DOHH2 (cell line): ENCODE measurements around the gene EPHB3.

ENCODE experiments used
- H3F3A ChIP-seq: fragments of 200-600 bp; sonication (generic), shearing (Covaris generic); 2 replicates; pipeline ENCODE4 v1.6.0; 2016; ENCODE audit warnings: antibody characterized with exemption, mild to moderate bottlenecking; ENCODE audit not compliant: control insufficient read depth, insufficient read depth
- H3K27ac ChIP-seq: fragments of 200-600 bp; sonication (generic); 2 replicates; pipeline ENCODE4 v1.5.1; 2014; ENCODE audit warnings: low read depth, mild to moderate bottlenecking, low read length, moderate library complexity
- H3K27me3 ChIP-seq: fragments of 200-600 bp; sonication (generic); 2 replicates; pipeline ENCODE4 v1.6.1; 2014; ENCODE audit warnings: mild to moderate bottlenecking, low read length, mixed read lengths; ENCODE audit not compliant: control insufficient read depth
- H3K36me3 ChIP-seq: fragments of 200-600 bp; sonication (generic); 2 replicates; pipeline ENCODE4 v1.6.1; 2014; ENCODE audit warnings: mild to moderate bottlenecking, low read length, moderate library complexity, mixed read lengths; ENCODE audit not compliant: control insufficient read depth
- H3K4me1 ChIP-seq: fragments of 200-600 bp; sonication (generic); 2 replicates; pipeline ENCODE4 v1.6.1; 2014; ENCODE audit warnings: mild to moderate bottlenecking, low read length, mixed read lengths; ENCODE audit not compliant: control insufficient read depth
- H3K4me2 ChIP-seq: fragments of 200-600 bp; sonication (generic); 2 replicates; pipeline ENCODE4 v1.6.0; 2014; ENCODE audit warnings: mild to moderate bottlenecking, low read length, moderate library complexity
- H3K4me3 ChIP-seq: fragments of 200-600 bp; sonication (generic); 2 replicates; pipeline ENCODE4 v1.5.1; 2014; ENCODE audit warnings: mild to moderate bottlenecking, low read length, mixed read lengths
- H3K79me2 ChIP-seq: fragments of 200-600 bp; sonication (generic); 2 replicates; pipeline ENCODE4 v1.6.1; 2014; ENCODE audit warnings: mild to moderate bottlenecking, low read length, mixed read lengths; ENCODE audit not compliant: control insufficient read depth
- H3K9me2 ChIP-seq: fragments of 200-600 bp; sonication (generic); replicated peaks from 2 replicates; pipeline ENCODE4 v1.6.1; 2014; ENCODE audit warnings: mild to moderate bottlenecking, low read length, mixed read lengths; ENCODE audit not compliant: control insufficient read depth
- H3K9me3 ChIP-seq: fragments of 200-600 bp; sonication (generic); 2 replicates; pipeline ENCODE4 v1.6.1; 2014; ENCODE audit warnings: antibody characterized with exemption, low read length, mixed read lengths; ENCODE audit not compliant: control insufficient read depth, insufficient read depth
- H4K20me1 ChIP-seq: fragments of 200-600 bp; sonication (generic); 2 replicates; pipeline ENCODE4 v1.6.0; 2014; ENCODE audit warnings: low read depth, mild to moderate bottlenecking, antibody characterized with exemption, low read length, moderate library complexity; ENCODE audit not compliant: control insufficient read depth, insufficient read depth
- EZH2phosphoT487 ChIP-seq: fragments of 200-600 bp; sonication (generic); IDR thresholded peaks from 2 replicates; pipeline ENCODE4 v1.6.1; 2017; ENCODE audit warnings: borderline replicate concordance, mild to moderate bottlenecking, antibody characterized with exemption, low read length, moderate library complexity, mixed read lengths
- TF ChIP-seq, protein P1 (sequence below): fragments of 200-600 bp; sonication (generic); IDR thresholded peaks from one replicate; pipeline ENCODE4 v1.5.1; 2014; ENCODE audit warnings: antibody characterized with exemption, mild to moderate bottlenecking, low read depth, low read length; ENCODE audit not compliant: poor library complexity, severe bottlenecking

Gene EPHB3

DNA sequence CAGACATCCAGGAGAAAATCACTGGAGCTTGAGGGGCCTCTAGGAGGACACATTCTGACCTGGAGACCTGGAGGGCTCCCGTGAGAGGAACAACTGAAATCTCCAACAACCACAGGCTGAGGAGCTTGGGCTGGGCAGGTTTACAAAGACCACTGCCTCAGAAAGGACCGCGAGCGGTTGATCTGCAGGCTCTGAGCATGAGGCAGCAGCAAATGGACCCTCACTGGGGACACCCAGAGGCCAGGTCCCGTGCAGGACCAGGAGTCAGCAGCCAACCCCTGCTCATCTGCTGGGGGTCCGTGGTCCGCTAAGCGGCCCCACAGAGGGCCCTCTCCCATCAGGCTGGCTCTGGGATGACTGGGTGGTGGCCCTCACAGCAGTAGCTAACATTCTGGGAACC lies 10.5 kb upstream of the EPHB3 start:
- no peaks in the 10 kb centered on the region for H3K27me3 ChIP-seq
- H3K4me3 ChIP-seq: no peak overlapping the region
- no peaks in the 10 kb centered on the region for H3K36me3 ChIP-seq
- no peaks in the 10 kb centered on the region for H3F3A ChIP-seq
- no peaks in the 10 kb centered on the region for H3K9me2 ChIP-seq
- no peak overlapping the region for H3K27ac ChIP-seq
- H4K20me1 ChIP-seq: no peaks in the 10 kb centered on the region
- no peaks in the 10 kb centered on the region for H3K9me3 ChIP-seq
- no peak overlapping the region for H3K4me2 ChIP-seq
- TF ChIP-seq EZH2phosphoT487: no peak
- TF ChIP-seq, protein P1, sequence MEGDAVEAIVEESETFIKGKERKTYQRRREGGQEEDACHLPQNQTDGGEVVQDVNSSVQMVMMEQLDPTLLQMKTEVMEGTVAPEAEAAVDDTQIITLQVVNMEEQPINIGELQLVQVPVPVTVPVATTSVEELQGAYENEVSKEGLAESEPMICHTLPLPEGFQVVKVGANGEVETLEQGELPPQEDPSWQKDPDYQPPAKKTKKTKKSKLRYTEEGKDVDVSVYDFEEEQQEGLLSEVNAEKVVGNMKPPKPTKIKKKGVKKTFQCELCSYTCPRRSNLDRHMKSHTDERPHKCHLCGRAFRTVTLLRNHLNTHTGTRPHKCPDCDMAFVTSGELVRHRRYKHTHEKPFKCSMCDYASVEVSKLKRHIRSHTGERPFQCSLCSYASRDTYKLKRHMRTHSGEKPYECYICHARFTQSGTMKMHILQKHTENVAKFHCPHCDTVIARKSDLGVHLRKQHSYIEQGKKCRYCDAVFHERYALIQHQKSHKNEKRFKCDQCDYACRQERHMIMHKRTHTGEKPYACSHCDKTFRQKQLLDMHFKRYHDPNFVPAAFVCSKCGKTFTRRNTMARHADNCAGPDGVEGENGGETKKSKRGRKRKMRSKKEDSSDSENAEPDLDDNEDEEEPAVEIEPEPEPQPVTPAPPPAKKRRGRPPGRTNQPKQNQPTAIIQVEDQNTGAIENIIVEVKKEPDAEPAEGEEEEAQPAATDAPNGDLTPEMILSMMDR: no peak
- no peaks in the 10 kb centered on the region for H3K79me2 ChIP-seq
- H3K4me1 ChIP-seq: no peaks in the 10 kb centered on the region

DNA sequence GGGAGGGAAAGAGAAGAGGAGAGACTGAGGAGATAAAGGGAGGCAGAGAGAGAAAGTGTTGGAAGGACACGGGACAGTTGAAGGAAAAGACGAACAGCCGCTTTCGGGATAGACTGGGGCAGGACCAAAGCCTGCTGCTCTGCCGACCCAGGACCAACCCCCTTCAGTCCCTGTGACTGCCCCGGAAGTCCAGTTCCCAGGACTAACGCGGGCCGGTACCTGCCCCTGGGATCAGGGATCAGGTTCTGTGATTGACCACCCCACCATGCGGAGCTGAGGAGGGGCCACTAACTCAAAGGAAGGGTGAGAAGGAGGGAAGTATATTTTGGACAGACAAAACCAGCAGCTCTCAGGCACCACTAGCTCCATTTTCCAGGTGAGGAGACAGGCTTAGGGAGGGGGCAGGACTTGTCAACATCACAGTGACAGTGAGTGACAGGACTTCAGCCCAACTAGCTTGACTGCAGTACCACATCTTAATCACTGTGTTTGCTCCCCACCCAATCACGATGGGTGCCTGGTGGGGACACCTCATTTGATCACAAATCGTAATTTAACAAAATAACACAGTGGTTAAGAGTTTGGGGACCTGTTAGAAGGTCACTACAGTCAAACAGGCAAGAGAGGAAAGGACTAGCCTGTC lies 9.8 kb upstream of the EPHB3 start:
- no peaks in the 10 kb centered on the region for H4K20me1 ChIP-seq
- no peaks in the 10 kb centered on the region for H3K27me3 ChIP-seq
- no peak overlapping the region for H3K27ac ChIP-seq
- no peaks in the 10 kb centered on the region for H3K9me3 ChIP-seq
- no peaks in the 10 kb centered on the region for H3K4me1 ChIP-seq
- H3F3A ChIP-seq: no peaks in the 10 kb centered on the region
- H3K36me3 ChIP-seq: no peaks in the 10 kb centered on the region
- no peaks in the 10 kb centered on the region for H3K79me2 ChIP-seq
- TF ChIP-seq, protein P1: no peak
- TF ChIP-seq EZH2phosphoT487: no peak
- H3K4me2 ChIP-seq: no peak overlapping the region
- H3K4me3 ChIP-seq: no peak overlapping the region
- no peaks in the 10 kb centered on the region for H3K9me2 ChIP-seq

DNA sequence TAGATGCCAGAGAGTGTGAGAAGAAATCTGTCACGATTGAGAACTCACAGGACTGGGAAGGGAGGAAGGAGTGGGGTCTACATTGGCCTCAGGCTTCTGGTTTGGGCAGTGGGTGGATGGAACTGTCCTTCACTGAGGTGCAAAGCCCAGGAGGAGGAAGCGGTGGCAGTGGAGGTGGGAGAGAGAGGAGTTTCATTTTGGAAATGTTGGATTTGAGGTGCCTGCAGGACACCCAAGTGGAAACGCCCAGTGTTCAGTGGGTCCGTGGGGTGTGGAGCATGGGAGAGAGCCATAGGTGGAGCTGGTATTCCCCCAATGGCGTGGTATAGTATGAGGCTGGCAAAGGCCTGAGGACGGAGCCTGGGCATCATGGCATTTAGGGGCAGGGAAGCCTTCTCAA lies 9.3 kb upstream of the EPHB3 start:
- Histone ChIP-seq H3K27ac (no peak overlapping the region), H3F3A (no peaks in the 10 kb centered on the region), H3K36me3 (no peaks in the 10 kb centered on the region), H4K20me1 (no peaks in the 10 kb centered on the region), H3K9me3 (no peaks in the 10 kb centered on the region), H3K79me2 (no peaks in the 10 kb centered on the region), H3K4me3 (no peak overlapping the region), H3K4me2 (no peak overlapping the region), H3K27me3 (no peaks in the 10 kb centered on the region), H3K4me1 (no peaks in the 10 kb centered on the region), H3K9me2 (no peaks in the 10 kb centered on the region)
- TF ChIP-seq EZH2phosphoT487: no peak
- TF ChIP-seq, protein P1: no peak

DNA sequence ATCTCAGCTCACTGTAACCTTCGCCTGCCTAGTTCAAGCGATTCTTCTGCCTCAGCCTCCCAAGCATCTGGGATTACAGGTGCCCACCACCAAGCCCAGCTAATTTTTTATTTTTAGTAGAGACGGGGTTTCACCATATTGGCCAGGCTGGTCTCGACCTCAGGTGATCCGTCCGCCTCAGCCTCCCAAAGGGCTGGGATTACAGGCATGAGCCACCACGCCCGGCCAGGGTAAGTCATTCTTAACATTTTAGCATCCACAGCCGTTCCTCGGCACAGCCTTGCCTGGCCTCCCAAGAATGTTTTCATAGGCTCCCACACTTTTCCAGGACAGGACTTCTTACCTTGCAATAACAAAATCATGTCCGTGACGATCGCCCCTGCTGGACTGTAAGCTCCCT lies 8.7 kb upstream of the EPHB3 start:
- Histone ChIP-seq H3K27me3 (no peaks in the 10 kb centered on the region), H4K20me1 (no peaks in the 10 kb centered on the region), H3K36me3 (no peaks in the 10 kb centered on the region), H3K79me2 (no peaks in the 10 kb centered on the region), H3K9me2 (no peaks in the 10 kb centered on the region), H3K9me3 (no peaks in the 10 kb centered on the region), H3F3A (no peaks in the 10 kb centered on the region), H3K4me2 (no peak overlapping the region), H3K27ac (no peak overlapping the region), H3K4me3 (no peak overlapping the region), H3K4me1 (no peaks in the 10 kb centered on the region)
- TF ChIP-seq, protein P1: no peak
- TF ChIP-seq EZH2phosphoT487: no peak
